ENCODE results near the gene SCLY. TPM values are rescaled to one million over a fixed set of nuclear protein-coding genes. Genes with fewer than 3 reads are reported as not detected.

SCLY gene
- polyA plus RNA-seq, 3 donors, result 9.5 to 10.6 (median 10.3) TPM

DNA sequence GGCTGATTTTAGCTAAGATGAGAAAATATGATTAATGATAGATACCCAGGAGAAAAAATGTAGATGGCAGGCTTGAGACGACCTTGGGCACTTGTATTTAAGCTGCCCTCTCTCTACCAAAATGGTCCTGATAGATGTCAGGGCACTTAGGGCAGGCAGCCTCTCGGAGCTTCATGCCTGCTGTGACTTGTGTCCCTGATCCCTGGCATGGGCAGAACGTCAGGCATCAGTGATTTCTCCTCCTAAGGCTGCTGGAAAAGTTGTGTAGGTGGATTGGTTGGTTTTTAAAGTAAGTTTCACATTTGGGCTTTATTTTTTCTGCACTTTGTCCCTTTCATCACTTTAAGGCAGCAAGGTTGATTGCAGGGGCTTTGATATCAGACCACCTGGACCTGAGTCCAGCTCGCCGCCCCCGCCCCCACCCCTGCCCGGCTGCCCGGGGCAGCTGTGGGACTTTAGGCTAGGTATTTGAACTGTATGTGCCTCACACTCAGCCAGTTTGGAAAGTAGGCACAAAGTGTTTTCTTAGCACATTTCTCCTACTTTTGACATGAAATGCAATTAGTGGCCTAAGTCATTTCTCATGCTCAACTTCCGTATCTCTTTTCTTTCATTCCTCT lies 35.0 kb upstream of the SCLY start:
- Histone ChIP-seq H3K4me2 (replicated peaks; ENCODE audit: extremely low read depth, low read length, poor library complexity, severe bottlenecking) (no peak overlapping the region), H3K27me3 (ENCODE audit: control insufficient read depth in 2 of 2, insufficient read depth in 2 of 2, low read length in 2 of 2) (no peaks in the 10 kb centered on the region), H3K4me1 (ENCODE audit: control insufficient read depth in 1 of 2, insufficient read depth in 2 of 2, low read length in 2 of 2) (peaks cover 3 to 12% of the 10 kb centered on the region in 2 donors), H3K27ac (ENCODE audit: low read depth in 1 of 2, low read length in 2 of 2) (no peak overlapping the region), H3K79me2 (ENCODE audit: insufficient read depth, low read length) (no peaks in the 10 kb centered on the region), H3K4me3 (replicated peaks in 1 of 3; ENCODE audit: low read depth in 2 of 3, low read length in 3 of 3) (no peak overlapping the region), H4K20me1 (ENCODE audit: insufficient read depth, low read length) (peaks cover 49% of the 10 kb centered on the region), H3K9me3 (replicated peaks in 1 of 2; ENCODE audit: control insufficient read depth in 1 of 2, insufficient read depth in 1 of 2, low read length in 2 of 2) (no peaks in the 10 kb centered on the region), H3K9ac (ENCODE audit: insufficient read depth, low read length, poor library complexity, severe bottlenecking) (no peak overlapping the region), H2AFZ (ENCODE audit: insufficient read depth, low read depth, low read length, poor library complexity, severe bottlenecking) (no peak overlapping the region), H3K36me3 (replicated peaks in 1 of 2; ENCODE audit: control insufficient read depth in 1 of 2, insufficient read depth in 2 of 2, low read length in 2 of 2) (peaks cover 45 to 79% of the 10 kb centered on the region in 2 donors)
- H3K27ac Mint-ChIP-seq, result no peak overlapping the region
- intact Hi-C loops (cut with micrococcal nuclease), result no loop called here
- DNase-seq, result no peak
- no peaks in the 10 kb centered on the region for H3K27me3 Mint-ChIP-seq (ENCODE audit: low read depth in 3 of 3)
- H3K36me3 Mint-ChIP-seq, result peaks cover 72 to 73% of the 10 kb centered on the region in 2 donors
- no peak overlapping the region for H3K4me3 Mint-ChIP-seq
- TF ChIP-seq, protein P1, sequence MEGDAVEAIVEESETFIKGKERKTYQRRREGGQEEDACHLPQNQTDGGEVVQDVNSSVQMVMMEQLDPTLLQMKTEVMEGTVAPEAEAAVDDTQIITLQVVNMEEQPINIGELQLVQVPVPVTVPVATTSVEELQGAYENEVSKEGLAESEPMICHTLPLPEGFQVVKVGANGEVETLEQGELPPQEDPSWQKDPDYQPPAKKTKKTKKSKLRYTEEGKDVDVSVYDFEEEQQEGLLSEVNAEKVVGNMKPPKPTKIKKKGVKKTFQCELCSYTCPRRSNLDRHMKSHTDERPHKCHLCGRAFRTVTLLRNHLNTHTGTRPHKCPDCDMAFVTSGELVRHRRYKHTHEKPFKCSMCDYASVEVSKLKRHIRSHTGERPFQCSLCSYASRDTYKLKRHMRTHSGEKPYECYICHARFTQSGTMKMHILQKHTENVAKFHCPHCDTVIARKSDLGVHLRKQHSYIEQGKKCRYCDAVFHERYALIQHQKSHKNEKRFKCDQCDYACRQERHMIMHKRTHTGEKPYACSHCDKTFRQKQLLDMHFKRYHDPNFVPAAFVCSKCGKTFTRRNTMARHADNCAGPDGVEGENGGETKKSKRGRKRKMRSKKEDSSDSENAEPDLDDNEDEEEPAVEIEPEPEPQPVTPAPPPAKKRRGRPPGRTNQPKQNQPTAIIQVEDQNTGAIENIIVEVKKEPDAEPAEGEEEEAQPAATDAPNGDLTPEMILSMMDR (IDR thresholded peaks at IDR 0.05), result no peak
- H3K9me3 Mint-ChIP-seq, result no peaks in the 10 kb centered on the region
- peaks cover 14% of the 10 kb centered on the region for H3K4me1 Mint-ChIP-seq
- 100% methylated on average over 2 of the region's 9 CpGs for WGBS (ENCODE audit: insufficient coverage)

DNA sequence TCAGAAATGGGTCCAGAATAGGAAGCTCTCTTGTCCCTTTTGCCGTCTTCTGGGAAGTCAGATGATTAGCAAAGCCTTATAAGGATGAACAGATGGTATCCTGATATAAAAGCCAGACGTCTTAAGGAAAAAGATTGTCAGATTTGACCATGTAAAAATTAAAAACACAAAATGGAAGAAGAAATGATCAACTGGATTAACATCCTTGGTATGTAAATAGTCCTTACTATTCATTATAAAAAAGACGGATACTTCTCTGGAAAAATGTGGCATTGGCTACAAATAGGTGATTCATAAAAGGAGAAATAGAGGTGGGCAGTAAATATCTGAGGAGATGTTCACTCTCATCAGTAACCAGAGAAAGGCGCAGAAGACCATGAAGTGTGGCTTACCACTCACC lies 33.7 kb upstream of the SCLY start:
- H2AFZ ChIP-seq (ENCODE audit: insufficient read depth, low read depth, low read length, poor library complexity, severe bottlenecking), result no peak overlapping the region
- peaks cover 3 to 12% of the 10 kb centered on the region in 2 donors for H3K4me1 ChIP-seq (ENCODE audit: control insufficient read depth in 1 of 2, insufficient read depth in 2 of 2, low read length in 2 of 2)
- peaks cover 46% of the 10 kb centered on the region for H4K20me1 ChIP-seq (ENCODE audit: insufficient read depth, low read length)
- no peaks in the 10 kb centered on the region for H3K27me3 ChIP-seq (ENCODE audit: control insufficient read depth in 2 of 2, insufficient read depth in 2 of 2, low read length in 2 of 2)
- peaks cover 73 to 77% of the 10 kb centered on the region in 2 donors for H3K36me3 Mint-ChIP-seq
- intact Hi-C loops (cut with micrococcal nuclease), result no loop called here
- peaks cover 14% of the 10 kb centered on the region for H3K4me1 Mint-ChIP-seq
- no peak overlapping the region for H3K4me3 Mint-ChIP-seq
- 57% methylated on average over 1 of the region's 4 CpGs for WGBS (ENCODE audit: insufficient coverage)
- H3K27me3 Mint-ChIP-seq (ENCODE audit: low read depth in 3 of 3), result no peaks in the 10 kb centered on the region
- no peaks in the 10 kb centered on the region for H3K9me3 ChIP-seq (replicated peaks in 1 of 2; ENCODE audit: control insufficient read depth in 1 of 2, insufficient read depth in 1 of 2, low read length in 2 of 2)
- H3K4me2 ChIP-seq (replicated peaks; ENCODE audit: extremely low read depth, low read length, poor library complexity, severe bottlenecking), result no peak overlapping the region
- H3K27ac ChIP-seq (ENCODE audit: low read depth in 1 of 2, low read length in 2 of 2), result peak overlapping the region in 1 of 2 donors; percentile 23
- H3K36me3 ChIP-seq (replicated peaks in 1 of 2; ENCODE audit: control insufficient read depth in 1 of 2, insufficient read depth in 2 of 2, low read length in 2 of 2), result peaks cover 49 to 79% of the 10 kb centered on the region in 2 donors
- H3K9me3 Mint-ChIP-seq, result no peaks in the 10 kb centered on the region
- no peak overlapping the region for H3K4me3 ChIP-seq (replicated peaks in 1 of 3; ENCODE audit: low read depth in 2 of 3, low read length in 3 of 3)
- H3K9ac ChIP-seq (ENCODE audit: insufficient read depth, low read length, poor library complexity, severe bottlenecking), result no peak overlapping the region
- H3K79me2 ChIP-seq (ENCODE audit: insufficient read depth, low read length), result no peaks in the 10 kb centered on the region
- H3K27ac Mint-ChIP-seq, result no peak overlapping the region
- TF ChIP-seq, protein P1 (IDR thresholded peaks at IDR 0.05), result no peak
- no peak for DNase-seq
